GM12878 (cell line): ENCODE measurements around the gene PLA2G5. TPM values are rescaled to one million over a fixed set of nuclear protein-coding genes. Genes with fewer than 3 reads are reported as not detected.

Experiments
- ATAC-seq: fragments of 200-7000 bp; cut with Tn5 transposase; 3 replicates; pipeline ENCODE4 v1.9.1; 2020; ENCODE audit warnings: mild to moderate bottlenecking, moderate library complexity
- BruUV-seq: library from RNA; stranded (reverse); fragments of 400-500 nt; replicated peaks from 2 replicates; lab custom pipeline; 2021; lab: Mats Ljungman, UMichigan
- CTCF ChIA-PET: fragments of 300-600 bp; sonication (Branson Sonifier 250); formaldehyde crosslinking; extraction: SDS; loops from one replicate; lab custom pipeline; 2021; ENCODE audit warnings: inconsistent platforms; lab: Yijun Ruan, JAX
- POLR2A ChIA-PET: fragments of 350-600 bp; formaldehyde crosslinking; extraction: SDS; loops from one replicate; lab custom pipeline; 2021; ENCODE audit warnings: inconsistent platforms; lab: Charles Lee
- RAD21 ChIA-PET: fragments of 300-600 bp; sonication (Branson Sonifier 250); formaldehyde crosslinking; loops from one replicate; lab custom pipeline; 2023; ENCODE audit warnings: antibody characterized with exemption; ENCODE audit not compliant: unreplicated experiment; lab: Charles Lee
- SMC1A ChIA-PET: fragments of 300-600 bp; sonication (Branson Sonifier 250); formaldehyde crosslinking; loops from one replicate; lab custom pipeline; 2023; ENCODE audit not compliant: unreplicated experiment, uncharacterized antibody; lab: Charles Lee
- DNase-seq: peaks from one replicate; pipeline ENCODE4 v3.0.0-alpha.2; 2011; ENCODE audit warnings: low read depth, low spot score
- FAIRE-seq: peaks from 3 replicates; lab custom pipeline; 2011; peaks lifted over from hg19 to GRCh38; lab: Jason Lieb, UNC
- H2AFZ ChIP-seq: 2 replicates; pipeline ENCODE4 v1.6.0; 2011; ENCODE audit warnings: low read depth, low read length, control low read depth; ENCODE audit not compliant: control insufficient read depth
- H3K27ac ChIP-seq: 2 replicates; pipeline ENCODE4 v1.5.1; 2011; ENCODE audit warnings: control low read depth; ENCODE audit not compliant: control insufficient read depth, insufficient read depth
- H3K27me3 ChIP-seq, 2 experiments: replicated peaks in 1 of 2; 2 replicates each; pipeline versions ENCODE4 v1.6.0 to v1.6.1; 2011; ENCODE audit warnings: low read length in 1 of 2; ENCODE audit not compliant: control insufficient read depth in 2 of 2, insufficient read depth in 2 of 2
- H3K36me3 ChIP-seq, 2 experiments: 2 replicates each; pipeline ENCODE4 v1.5.1; 2011; ENCODE audit warnings: low read length in 1 of 2; ENCODE audit not compliant: control insufficient read depth in 2 of 2, insufficient read depth in 2 of 2
- H3K4me1 ChIP-seq: 2 replicates; pipeline ENCODE4 v1.6.1; 2011; ENCODE audit warnings: mild to moderate bottlenecking, low read length, moderate library complexity, mixed read lengths; ENCODE audit not compliant: control insufficient read depth, insufficient read depth
- H3K4me2 ChIP-seq: 2 replicates; pipeline ENCODE4 v1.6.0; 2011; ENCODE audit warnings: control low read depth; ENCODE audit not compliant: control insufficient read depth, insufficient read depth
- H3K4me3 ChIP-seq: fragments of 200-600 bp; sonication (generic); 2 replicates; pipeline ENCODE4 v1.5.1; 2016
- H3K79me2 ChIP-seq: 2 replicates; pipeline ENCODE4 v1.6.0; 2011; ENCODE audit warnings: low read length; ENCODE audit not compliant: control insufficient read depth, insufficient read depth
- H3K9ac ChIP-seq: 2 replicates; pipeline ENCODE4 v1.8.0; 2011; ENCODE audit warnings: low read length, control low read depth, mixed read lengths; ENCODE audit not compliant: control insufficient read depth, insufficient read depth
- H3K9me3 ChIP-seq: replicated peaks from 3 replicates; pipeline ENCODE4 v1.5.1; 2011; ENCODE audit warnings: mild to moderate bottlenecking, low read length; ENCODE audit not compliant: control insufficient read depth, insufficient read depth
- H4K20me1 ChIP-seq: 2 replicates; pipeline ENCODE4 v1.6.0; 2011; ENCODE audit not compliant: control insufficient read depth, insufficient read depth
- ASH2L ChIP-seq: fragments of 300-600, 200-600 bp; sonication (generic); IDR thresholded peaks from 2 replicates; pipeline ENCODE4 v1.6.1; 2017; ENCODE audit warnings: low read depth, mild to moderate bottlenecking, borderline replicate concordance
- BCL11A ChIP-seq: IDR thresholded peaks from 2 replicates; pipeline ENCODE4 v1.6.1; 2011; ENCODE audit warnings: low read depth, low read length
- EGR1 ChIP-seq, 2 experiments: IDR thresholded peaks; 1 replicate in 1 of 2; 2 replicates in 1 of 2; pipeline ENCODE4 v1.6.1; 2011 to 2012; ENCODE audit warnings: low read depth in 2 of 2, low read length in 2 of 2, borderline replicate concordance in 1 of 2, mild to moderate bottlenecking in 1 of 2, moderate library complexity in 1 of 2
- ETV6 ChIP-seq, 2 experiments: fragments of 450-650 bp in 1 of 2; IDR thresholded peaks in 1 of 2; conservative IDR thresholded peaks in 1 of 2; 2 replicates each; pipeline ENCODE4 v1.6.1; 2014; ENCODE audit warnings: antibody characterized with exemption in 1 of 2, borderline replicate concordance in 1 of 2, low read depth in 1 of 2, mild to moderate bottlenecking in 1 of 2, moderate library complexity in 1 of 2
- IRF5 ChIP-seq: fragments of 450-650 bp; IDR thresholded peaks from 2 replicates; pipeline ENCODE4 v1.6.1; 2017; ENCODE audit warnings: borderline replicate concordance
- NRF1 ChIP-seq: conservative IDR thresholded peaks from 2 replicates; pipeline ENCODE4 v1.6.1; 2011; ENCODE audit warnings: mild to moderate bottlenecking, low read depth, low read length, improper control_type of control experiment
- POLR2A ChIP-seq: IDR thresholded peaks from 2 replicates; pipeline ENCODE4 v1.6.1; 2011; ENCODE audit warnings: low read depth, mild to moderate bottlenecking, low read length
- RB1 ChIP-seq: fragments of 450-650 bp; formaldehyde crosslinking; IDR thresholded peaks from 2 replicates; pipeline ENCODE4 v1.6.1; 2017; ENCODE audit warnings: mild to moderate bottlenecking, borderline replicate concordance
- SREBF1 ChIP-seq: IDR thresholded peaks from 2 replicates; pipeline ENCODE4 v1.6.1; 2012; ENCODE audit warnings: mild to moderate bottlenecking, low read length
- USF1 ChIP-seq: IDR thresholded peaks from 2 replicates; pipeline ENCODE4 v1.6.1; 2011; ENCODE audit warnings: borderline replicate concordance, low read depth, mild to moderate bottlenecking, moderate library complexity, mixed read lengths, low read length; ENCODE audit not compliant: insufficient read depth; ENCODE audit errors: extremely low read length
- ZNF274 ChIP-seq: IDR thresholded peaks from one replicate; pipeline ENCODE4 v1.8.0; 2011; ENCODE audit not compliant: insufficient read length, insufficient read depth
- WGBS: methylation state at CpG from one replicate; pipeline ENCODE4 v1.1.6; 2016; ENCODE audit warnings: low lambda C conversion rate; ENCODE audit not compliant: insufficient replicate concordance, insufficient coverage; ENCODE audit errors: missing lambda C conversion rate; 5-methylcytosine and 5-hydroxymethylcytosine counted together
- in situ Hi-C: fragments of 300-500 bp; cut with MboI; formaldehyde crosslinking; loops from 9 replicates; pipeline ENCODE4 v1.14.3; 2018; ENCODE audit warnings: mixed read lengths
- intact Hi-C: fragments of 100-400 bp; cut with micrococcal nuclease; formaldehyde crosslinking; loops from one replicate; pipeline ENCODE4 v1.14.2; 2022; ENCODE audit not compliant: unreplicated experiment
- polyA plus RNA-seq, 11 experiments: library from polyadenylated mRNA; depleted of rRNA in 4 of 11; unstranded in 6 of 11; stranded (reverse) in 5 of 11; fragments of >200 nt; fragmentation: Nextera tagmentation in 4 of 11; fragmentation: Illumina TruSeq in 1 of 11; extraction: Ambion mirVana in 4 of 11; extraction: Trizol in 1 of 11; gene quantifications; 1 replicate in 1 of 11; 2 replicates in 10 of 11; pipeline versions ENCODE4 v1.2.1 to v1.2.3, GENCODE V29; 2011 to 2016; ENCODE audit warnings: inconsistent platforms in 2 of 11, missing spikeins in 2 of 11, low read depth in 1 of 11
- total RNA-seq, 4 experiments: library from RNA; depleted of rRNA in 3 of 4; stranded (reverse); fragments of >200 nt in 3 of 4; fragmentation: Illumina TruSeq in 1 of 4; extraction: Trizol in 1 of 4; gene quantifications; 2 replicates each; pipeline versions ENCODE4 v1.2.1 to v1.2.3, GENCODE V29; 2013 to 2021

PLA2G5 gene
- total and polyA plus RNA-seq, 10 of the 15 experiments (the other 5 are each of a cell fraction or from before 2014, with no cell fraction given) = 0.10 to 0.19 (median 0.17) TPM; not detected in 7

GRCh38 chr1:20090641-20091040, 20.6 kb downstream of the PLA2G5 start:
- RAD21 ChIA-PET = no interaction called here
- Histone ChIP-seq H3K4me2 (no peak overlapping the region), H3K27ac (no peak overlapping the region), H3K36me3 (no peaks in the 10 kb centered on the region), H3K9me3 (no peaks in the 10 kb centered on the region), H3K79me2 (no peaks in the 10 kb centered on the region), H3K4me1 (no peaks in the 10 kb centered on the region), H2AFZ (no peak overlapping the region), H3K9ac (no peak overlapping the region), H4K20me1 (no peaks in the 10 kb centered on the region), H3K4me3 (no peak overlapping the region), H3K27me3 (no peaks in the 10 kb centered on the region; a peak in 2 of 4 replicates)
- ATAC-seq (no peak), DNase-seq (no peak), FAIRE-seq (no peak)
- 40% methylated on average over 6 of the region's 6 CpGs for WGBS
- intact Hi-C loops (no loop called here), in situ Hi-C loops (no loop called here)
- TF ChIP-seq BCL11A = no peak
- TF ChIP-seq USF1 = no peak
- TF ChIP-seq SREBF1 = no peak
- TF ChIP-seq RB1 = no peak
- POLR2A ChIA-PET = interaction anchor here (1.0 kb wide), 1 partner anchor 11 kb away, joined by 3 read pairs; no protein-coding TSS in a partner anchor
- BruUV-seq = no TSS peak
- CTCF ChIA-PET = interaction anchor here (0.9 to 1.4 kb wide), 6 partner anchors 9 to 61 kb away, joined by 3 to 5 read pairs (median 3); no protein-coding TSS in a partner anchor
- SMC1A ChIA-PET = interaction anchor here (1.0 to 1.2 kb wide), 2 partner anchors 36 to 170 kb away, joined by 3 to 5 read pairs; no protein-coding TSS in a partner anchor

- FAIRE-seq = no peak
- ATAC-seq = no peak
- Histone ChIP-seq H3K27ac (no peak overlapping the region), H3K36me3 (no peaks in the 10 kb centered on the region), H3K4me1 (no peaks in the 10 kb centered on the region), H3K4me3 (no peak overlapping the region), H4K20me1 (no peaks in the 10 kb centered on the region), H3K4me2 (no peak overlapping the region), H3K27me3 (no peaks in the 10 kb centered on the region; a peak in 2 of 4 replicates), H3K9ac (no peak overlapping the region), H3K9me3 (no peaks in the 10 kb centered on the region), H2AFZ (no peak overlapping the region), H3K79me2 (no peaks in the 10 kb centered on the region)
- DNase-seq = no peak
- 27% methylated on average over 5 of the region's 5 CpGs for WGBS
- SMC1A ChIA-PET = interaction anchor here (1.2 to 2.7 kb wide), 2 partner anchors 13 to 54 kb away, joined by 5 to 11 read pairs; no protein-coding TSS in a partner anchor
- POLR2A ChIA-PET = no interaction called here
- in situ Hi-C loops (no loop called here), intact Hi-C loops (no loop called here)
- BruUV-seq = no TSS peak
- TF ChIP-seq ETV6 (conservative IDR thresholded peaks at IDR 0.05 in 1 of 2, IDR thresholded peaks at IDR 0.05 in 1 of 2; ENCODE audit: borderline replicate concordance in 1 of 2, low read depth in 1 of 2) = no peak
- no peak for TF ChIP-seq ZNF274
- TF ChIP-seq ASH2L = no peak
- TF ChIP-seq IRF5 = no peak
- no peak for TF ChIP-seq NRF1
- no peak for TF ChIP-seq EGR1 (IDR thresholded peaks at IDR 0.05; ENCODE audit: borderline replicate concordance in 1 of 2, low read depth in 2 of 2, low read length in 2 of 2)
- TF ChIP-seq POLR2A = no peak
- CTCF ChIA-PET = interaction anchor here (1.3 kb wide), 1 partner anchor 119 kb away, joined by 4 read pairs; no protein-coding TSS in a partner anchor
- RAD21 ChIA-PET = no interaction called here
Measured at GRCh38 chr1:20093303-20093702, 23.3 kb downstream of the PLA2G5 start.
